ENCODE results near the gene BIRC2. TPM values are rescaled to one million over a fixed set of nuclear protein-coding genes. Genes with fewer than 3 reads are reported as not detected.
A peak's percentile ranks its signal among the peaks of the same experiment; 100 is the strongest.

Gene BIRC2
- total and polyA plus RNA-seq, 9 of the 15 experiments (the other 6 are each of a cell fraction or from before 2014, with no cell fraction given), result 14.3 to 45.9 (median 20.7) TPM

DNA sequence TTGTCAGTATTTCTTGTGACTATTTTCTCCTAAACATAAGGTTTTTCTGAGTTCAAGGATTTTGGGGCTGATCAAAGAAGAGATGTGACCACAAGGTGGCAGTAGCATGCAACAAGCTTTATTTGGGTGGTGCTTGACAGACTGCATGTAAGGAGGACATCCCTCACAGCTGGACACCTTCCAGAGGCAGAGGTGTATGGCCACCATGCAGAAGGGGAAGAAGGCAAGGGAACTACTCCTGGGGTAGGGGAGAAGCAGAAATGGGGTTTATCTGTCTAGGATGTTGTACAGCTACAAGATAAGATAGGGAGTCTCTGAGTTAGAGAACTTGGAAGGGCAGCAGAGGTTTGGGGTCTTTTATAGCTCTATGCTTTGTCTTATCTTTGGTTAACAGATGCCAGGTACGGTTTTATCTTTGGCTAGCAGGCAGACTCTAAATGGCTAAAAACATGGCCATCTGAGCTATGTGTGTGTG is 5.1 kb upstream of the BIRC2 start (continued):
- TF ChIP-seq JUN (IDR thresholded peaks at IDR 0.05; ENCODE audit: borderline replicate concordance, low read depth, low read length), result no peak
- TF ChIP-seq JUN (CRISPR knock-in tag; IDR thresholded peaks at IDR 0.05; ENCODE audit: borderline replicate concordance), result no peak
- TF ChIP-seq, protein P1, sequence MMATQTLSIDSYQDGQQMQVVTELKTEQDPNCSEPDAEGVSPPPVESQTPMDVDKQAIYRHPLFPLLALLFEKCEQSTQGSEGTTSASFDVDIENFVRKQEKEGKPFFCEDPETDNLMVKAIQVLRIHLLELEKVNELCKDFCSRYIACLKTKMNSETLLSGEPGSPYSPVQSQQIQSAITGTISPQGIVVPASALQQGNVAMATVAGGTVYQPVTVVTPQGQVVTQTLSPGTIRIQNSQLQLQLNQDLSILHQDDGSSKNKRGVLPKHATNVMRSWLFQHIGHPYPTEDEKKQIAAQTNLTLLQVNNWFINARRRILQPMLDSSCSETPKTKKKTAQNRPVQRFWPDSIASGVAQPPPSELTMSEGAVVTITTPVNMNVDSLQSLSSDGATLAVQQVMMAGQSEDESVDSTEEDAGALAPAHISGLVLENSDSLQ (IDR thresholded peaks at IDR 0.05), result peak; percentile 85
- TF ChIP-seq, protein P2, sequence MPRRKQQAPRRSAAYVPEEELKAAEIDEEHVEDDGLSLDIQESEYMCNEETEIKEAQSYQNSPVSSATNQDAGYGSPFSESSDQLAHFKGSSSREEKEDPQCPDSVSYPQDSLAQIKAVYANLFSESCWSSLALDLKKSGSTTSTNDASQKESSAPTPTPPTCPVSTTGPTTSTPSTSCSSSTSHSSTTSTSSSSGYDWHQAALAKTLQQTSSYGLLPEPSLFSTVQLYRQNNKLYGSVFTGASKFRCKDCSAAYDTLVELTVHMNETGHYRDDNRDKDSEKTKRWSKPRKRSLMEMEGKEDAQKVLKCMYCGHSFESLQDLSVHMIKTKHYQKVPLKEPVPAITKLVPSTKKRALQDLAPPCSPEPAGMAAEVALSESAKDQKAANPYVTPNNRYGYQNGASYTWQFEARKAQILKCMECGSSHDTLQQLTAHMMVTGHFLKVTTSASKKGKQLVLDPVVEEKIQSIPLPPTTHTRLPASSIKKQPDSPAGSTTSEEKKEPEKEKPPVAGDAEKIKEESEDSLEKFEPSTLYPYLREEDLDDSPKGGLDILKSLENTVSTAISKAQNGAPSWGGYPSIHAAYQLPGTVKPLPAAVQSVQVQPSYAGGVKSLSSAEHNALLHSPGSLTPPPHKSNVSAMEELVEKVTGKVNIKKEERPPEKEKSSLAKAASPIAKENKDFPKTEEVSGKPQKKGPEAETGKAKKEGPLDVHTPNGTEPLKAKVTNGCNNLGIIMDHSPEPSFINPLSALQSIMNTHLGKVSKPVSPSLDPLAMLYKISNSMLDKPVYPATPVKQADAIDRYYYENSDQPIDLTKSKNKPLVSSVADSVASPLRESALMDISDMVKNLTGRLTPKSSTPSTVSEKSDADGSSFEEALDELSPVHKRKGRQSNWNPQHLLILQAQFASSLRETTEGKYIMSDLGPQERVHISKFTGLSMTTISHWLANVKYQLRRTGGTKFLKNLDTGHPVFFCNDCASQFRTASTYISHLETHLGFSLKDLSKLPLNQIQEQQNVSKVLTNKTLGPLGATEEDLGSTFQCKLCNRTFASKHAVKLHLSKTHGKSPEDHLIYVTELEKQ (CRISPR knock-in tag; IDR thresholded peaks at IDR 0.05), result no peak
- no peak for TF ChIP-seq CREBBP (IDR thresholded peaks at IDR 0.05; ENCODE audit: low read depth, low read length)
- peak; percentile 97 for TF ChIP-seq FOXM1 (IDR thresholded peaks at IDR 0.05; ENCODE audit: low read depth)
- TF ChIP-seq FOXM1 (CRISPR knock-in tag; IDR thresholded peaks at IDR 0.05; ENCODE audit: low read depth), result no peak
- no peak for TF ChIP-seq RBM15 (IDR thresholded peaks at IDR 0.05; ENCODE audit: insufficient read depth, low read length)
- TF ChIP-seq ATF7 (IDR thresholded peaks at IDR 0.05), result peak; percentile 79
- peak; percentile 95 to 96 for TF ChIP-seq TRIM24 (IDR thresholded peaks at IDR 0.05)
- TF ChIP-seq TAF1 (IDR thresholded peaks at IDR 0.05; ENCODE audit: control insufficient read depth, extremely low read depth, insufficient read depth, low read length, severe bottlenecking), result peak; percentile 27
- TF ChIP-seq L3MBTL2 (IDR thresholded peaks at IDR 0.05), result peak; percentile 21; the same call in 1 of the 2 replicates
- TF ChIP-seq MTA1 (IDR thresholded peaks at IDR 0.05; ENCODE audit: borderline replicate concordance), result peak; percentile 96
- no peak for TF ChIP-seq ZFPM2 (CRISPR knock-in tag; IDR thresholded peaks at IDR 0.05)
- TF ChIP-seq EZH2 (IDR thresholded peaks at IDR 0.05; ENCODE audit: borderline replicate concordance, low read depth, low read length), result no peak; the same call in 1 of the 2 replicates
- peak; percentile 72; the same call in 1 of the 2 replicates for TF ChIP-seq FOXP1 (CRISPR knock-in tag; IDR thresholded peaks at IDR 0.05)
- no peak for TF ChIP-seq HDGF (IDR thresholded peaks at IDR 0.05)
- TF ChIP-seq RFX1 (IDR thresholded peaks at IDR 0.05), result no peak
- TF ChIP-seq PHB2 (IDR thresholded peaks at IDR 0.05; ENCODE audit: low read depth), result peak; percentile 98
- TF ChIP-seq ZNF232 (CRISPR knock-in tag; IDR thresholded peaks at IDR 0.05), result no peak
- TF ChIP-seq ZSCAN29 (IDR thresholded peaks at IDR 0.05), result no peak
- TF ChIP-seq, protein P3, sequence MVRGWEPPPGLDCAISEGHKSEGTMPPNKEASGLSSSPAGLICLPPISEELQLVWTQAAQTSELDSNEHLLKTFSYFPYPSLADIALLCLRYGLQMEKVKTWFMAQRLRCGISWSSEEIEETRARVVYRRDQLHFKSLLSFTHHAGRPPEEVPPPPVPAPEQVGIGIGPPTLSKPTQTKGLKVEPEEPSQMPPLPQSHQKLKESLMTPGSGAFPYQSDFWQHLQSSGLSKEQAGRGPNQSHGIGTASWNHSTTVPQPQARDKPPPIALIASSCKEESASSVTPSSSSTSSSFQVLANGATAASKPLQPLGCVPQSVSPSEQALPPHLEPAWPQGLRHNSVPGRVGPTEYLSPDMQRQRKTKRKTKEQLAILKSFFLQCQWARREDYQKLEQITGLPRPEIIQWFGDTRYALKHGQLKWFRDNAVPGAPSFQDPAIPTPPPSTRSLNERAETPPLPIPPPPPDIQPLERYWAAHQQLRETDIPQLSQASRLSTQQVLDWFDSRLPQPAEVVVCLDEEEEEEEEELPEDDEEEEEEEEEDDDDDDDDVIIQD (CRISPR knock-in tag; IDR thresholded peaks at IDR 0.05), result no peak
- TF ChIP-seq ARID2 (IDR thresholded peaks at IDR 0.05), result peak; percentile 71; the same call in 1 of the 2 replicates
- TF ChIP-seq, protein P4, sequence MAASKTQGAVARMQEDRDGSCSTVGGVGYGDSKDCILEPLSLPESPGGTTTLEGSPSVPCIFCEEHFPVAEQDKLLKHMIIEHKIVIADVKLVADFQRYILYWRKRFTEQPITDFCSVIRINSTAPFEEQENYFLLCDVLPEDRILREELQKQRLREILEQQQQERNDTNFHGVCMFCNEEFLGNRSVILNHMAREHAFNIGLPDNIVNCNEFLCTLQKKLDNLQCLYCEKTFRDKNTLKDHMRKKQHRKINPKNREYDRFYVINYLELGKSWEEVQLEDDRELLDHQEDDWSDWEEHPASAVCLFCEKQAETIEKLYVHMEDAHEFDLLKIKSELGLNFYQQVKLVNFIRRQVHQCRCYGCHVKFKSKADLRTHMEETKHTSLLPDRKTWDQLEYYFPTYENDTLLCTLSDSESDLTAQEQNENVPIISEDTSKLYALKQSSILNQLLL (CRISPR knock-in tag; IDR thresholded peaks at IDR 0.05; ENCODE audit: borderline replicate concordance), result no peak
- TF ChIP-seq ZNF143 (CRISPR knock-in tag; IDR thresholded peaks at IDR 0.05), result no peak

Data from K562 (cell line).